ENCODE data around the gene DCLK1.

DNA sequence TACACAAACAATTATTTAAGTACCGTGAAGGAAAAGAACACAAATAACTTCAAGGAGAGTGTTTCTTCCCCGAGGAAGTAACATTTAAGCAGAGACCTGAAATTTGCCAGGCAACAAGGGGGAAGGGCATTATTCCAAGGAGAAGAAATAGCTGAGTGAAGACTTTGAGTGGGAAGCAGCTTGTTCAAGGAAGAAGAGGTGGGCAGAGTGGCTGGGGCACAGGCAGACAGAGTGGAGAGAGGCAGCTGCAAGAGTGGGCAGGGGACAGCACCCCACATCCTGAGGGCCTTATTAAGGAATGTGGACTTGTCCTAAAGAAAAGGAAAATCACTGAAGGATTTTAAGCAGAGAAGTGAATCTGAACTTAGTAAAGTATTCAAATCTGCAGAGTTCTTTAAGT lies 4.7 kb upstream of the DCLK1 start:
- no peak for TF ChIP-seq POLR2A (IDR thresholded peaks at IDR 0.05; ENCODE audit: low read length)
- TF ChIP-seq GATA1 (IDR thresholded peaks at IDR 0.05; ENCODE audit: low read depth, low read length) = no peak

All from erythroblast (primary cell).